KG1 (cell line): ENCODE data around the gene KRTAP10-4.

Source experiments
- DNase-seq: peaks from one replicate; lab custom pipeline; 2025; lab: John Stamatoyannopoulos, UW

The KRTAP10-4 gene

DNA sequence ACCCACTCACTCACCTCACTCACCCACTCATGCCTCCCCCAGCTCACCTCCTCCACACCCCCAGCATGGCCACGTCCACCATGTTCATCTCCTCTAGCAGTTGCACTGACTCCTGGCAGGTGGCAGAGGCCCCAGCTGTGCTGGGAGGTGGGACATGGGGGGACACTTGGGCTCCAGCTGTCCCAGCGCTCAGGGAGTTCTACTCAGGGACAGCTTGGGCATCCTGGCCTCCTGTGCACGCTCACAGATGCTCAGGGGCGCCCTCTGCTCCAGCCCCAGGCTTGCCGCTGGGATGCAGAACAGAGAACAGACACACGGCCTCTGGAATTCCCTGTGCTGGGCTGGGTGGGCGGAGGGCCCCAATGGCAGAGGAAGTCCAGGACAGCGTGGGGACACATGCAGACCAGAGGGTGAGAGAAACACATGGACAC lies 43.6 kb downstream of the KRTAP10-4 start:
- DNase-seq: no peak

DNA sequence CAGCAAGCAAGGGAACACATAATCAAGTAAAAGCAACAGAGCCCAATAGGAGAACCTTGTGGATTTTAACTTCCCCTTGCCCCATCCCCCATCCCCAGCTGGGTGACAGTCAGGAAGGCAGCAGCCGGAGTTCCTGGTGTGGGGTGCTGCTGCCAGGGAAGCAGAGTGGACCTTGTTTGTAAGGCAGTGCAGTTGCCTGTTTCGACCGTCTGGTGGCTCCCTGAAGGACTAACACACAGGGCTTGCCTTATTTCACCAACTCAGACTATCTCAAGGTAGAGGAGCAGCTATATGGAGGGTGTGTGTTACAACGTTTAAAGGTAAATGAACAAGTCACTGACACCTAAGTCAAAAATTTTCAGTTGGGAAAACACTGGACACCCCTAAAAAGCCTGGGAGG lies 45.0 kb downstream of the KRTAP10-4 start:
- DNase-seq: no peak

GRCh38 chr21:44618909-44619308 lies 45.4 kb downstream of the KRTAP10-4 start:
- no peak for DNase-seq

DNA sequence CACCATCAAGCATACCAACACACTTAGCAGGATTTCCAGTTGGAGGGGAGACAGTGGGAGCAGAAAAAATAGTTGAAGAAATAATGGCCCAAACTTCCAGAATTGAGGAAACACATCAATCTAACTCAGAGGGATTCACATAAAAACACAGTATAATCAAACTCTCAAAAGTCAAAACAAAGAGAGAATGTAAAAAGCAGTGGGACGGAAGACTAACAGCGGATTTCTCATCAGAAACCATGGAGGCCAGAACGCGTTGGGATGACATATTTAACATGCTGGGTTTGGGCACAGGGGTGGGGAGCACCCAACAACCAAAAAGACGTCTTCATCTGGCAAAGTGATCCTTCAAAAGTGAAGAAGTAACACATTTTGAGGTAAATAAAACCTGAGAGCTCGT lies 46.4 kb downstream of the KRTAP10-4 start:
- DNase-seq: no peak

DNA sequence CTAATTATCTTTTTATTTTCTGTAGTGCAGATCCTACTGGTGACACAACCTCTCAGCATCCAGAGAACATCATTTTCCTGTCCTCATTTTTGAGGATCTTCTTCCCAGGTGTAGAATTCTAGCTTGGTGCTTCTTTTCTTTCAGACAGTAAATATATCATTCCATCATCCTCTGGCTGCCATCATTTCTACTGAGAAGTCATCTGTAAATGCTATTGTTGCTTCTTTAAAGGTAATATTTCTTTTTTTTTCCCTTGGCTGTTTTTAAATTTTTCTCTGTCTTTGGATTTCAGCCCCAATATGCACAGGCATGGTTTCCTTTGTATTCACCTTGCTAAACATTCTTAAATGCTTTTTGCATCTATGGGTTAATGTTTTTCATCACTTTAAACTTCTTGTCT lies 50.0 kb downstream of the KRTAP10-4 start:
- no peak for DNase-seq
